Colonic mucosa (tissue), 4 donors: ENCODE data around the gene DAZL. TPM values are rescaled to one million over a fixed set of nuclear protein-coding genes. Genes with fewer than 3 reads are reported as not detected.

Experiments used
- DNase-seq: peaks from one replicate; pipeline ENCODE4 v3.0.0-alpha.2; 2020
- H3K27ac ChIP-seq: fragments of 200-600 bp; one replicate; pipeline ENCODE4 v1.8.0; 2021
- H3K27me3 ChIP-seq: fragments of 200-600 bp; one replicate; pipeline ENCODE4 v1.8.0; 2021
- H3K36me3 ChIP-seq: fragments of 200-600 bp; one replicate; pipeline ENCODE4 v1.8.0; 2021
- H3K4me1 ChIP-seq: fragments of 200-600 bp; one replicate; pipeline ENCODE4 v1.8.0; 2021; ENCODE audit warnings: mild to moderate bottlenecking
- H3K4me3 ChIP-seq: fragments of 200-600 bp; one replicate; pipeline ENCODE4 v1.8.0; 2021
- H3K9ac ChIP-seq, 2 donors: one replicate each; pipeline ENCODE4 v1.7.0; 2013; ENCODE audit warnings: control low read depth in 2 of 2, low read depth in 2 of 2, low read length in 2 of 2
- H3K9me3 ChIP-seq: fragments of 200-600 bp; one replicate; pipeline ENCODE4 v1.8.0; 2021
- intact Hi-C: fragments of 100-400 bp; cut with DNase I; formaldehyde crosslinking; loops from one replicate; pipeline ENCODE4 v1.14.1; 2022
- total RNA-seq, 2 donors: library from RNA; stranded (reverse); fragmentation: NEBNext Ultra II Directional in 1 of 2; extraction: Animal tissue kit (Norgen Biotek cat#: 25700) in 1 of 2; gene quantifications; one replicate each; pipeline ENCODE4 v1.2.1, GENCODE V29; 2021
- TF ChIP-seq, protein P1 (sequence below): fragments of 200-600 bp; IDR thresholded peaks from one replicate; pipeline ENCODE4 v1.8.0; 2022; ENCODE audit warnings: antibody characterized with exemption, mild to moderate bottlenecking
- donor health status: healthy.
- donor health status: DM: no; HTN: no; CAD: no.
- donor health status: DM: no; HTN: no; CAD: no.

Gene DAZL
- total RNA-seq, 2 donors from 2014 or later: not detected

DNA sequence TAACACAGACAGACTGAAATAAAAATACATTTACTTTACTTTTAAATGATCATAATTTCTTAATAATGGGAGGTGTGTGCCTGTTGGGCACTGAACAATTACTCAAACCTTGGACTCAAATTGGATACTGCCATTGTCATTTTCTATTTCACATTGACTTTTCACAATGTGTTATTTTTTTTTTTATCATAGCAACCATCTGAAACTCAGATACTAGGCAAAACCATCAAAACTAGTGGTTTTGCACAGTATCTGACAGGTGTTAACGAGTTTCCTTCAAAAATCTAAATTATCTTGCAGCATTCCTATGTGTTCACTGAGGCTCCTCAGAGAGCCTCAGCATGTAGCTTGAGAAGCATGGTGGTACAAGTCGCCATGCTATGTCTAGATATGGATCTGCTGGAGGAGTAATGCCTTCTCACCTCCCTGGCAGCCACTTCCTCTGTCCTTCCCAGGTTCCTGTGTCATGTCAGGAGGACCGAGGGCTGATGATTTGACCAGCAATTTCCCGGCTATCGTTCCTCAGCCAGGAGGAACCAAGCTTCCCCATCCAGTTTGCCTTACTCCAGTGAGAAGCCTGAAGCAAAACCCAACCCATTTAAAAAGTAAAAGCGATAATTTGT lies 61.9 kb downstream of the DAZL start:
- DNase-seq: no peak
- Histone ChIP-seq H3K4me3 (no peak overlapping the region), H3K36me3 (no peaks in the 10 kb centered on the region), H3K27me3 (peaks cover 4% of the 10 kb centered on the region), H3K9me3 (no peaks in the 10 kb centered on the region), H3K27ac (no peak overlapping the region), H3K4me1 (no peaks in the 10 kb centered on the region), H3K9ac (no peak overlapping the region)
- intact Hi-C loops: no loop called here
- TF ChIP-seq, protein P1, sequence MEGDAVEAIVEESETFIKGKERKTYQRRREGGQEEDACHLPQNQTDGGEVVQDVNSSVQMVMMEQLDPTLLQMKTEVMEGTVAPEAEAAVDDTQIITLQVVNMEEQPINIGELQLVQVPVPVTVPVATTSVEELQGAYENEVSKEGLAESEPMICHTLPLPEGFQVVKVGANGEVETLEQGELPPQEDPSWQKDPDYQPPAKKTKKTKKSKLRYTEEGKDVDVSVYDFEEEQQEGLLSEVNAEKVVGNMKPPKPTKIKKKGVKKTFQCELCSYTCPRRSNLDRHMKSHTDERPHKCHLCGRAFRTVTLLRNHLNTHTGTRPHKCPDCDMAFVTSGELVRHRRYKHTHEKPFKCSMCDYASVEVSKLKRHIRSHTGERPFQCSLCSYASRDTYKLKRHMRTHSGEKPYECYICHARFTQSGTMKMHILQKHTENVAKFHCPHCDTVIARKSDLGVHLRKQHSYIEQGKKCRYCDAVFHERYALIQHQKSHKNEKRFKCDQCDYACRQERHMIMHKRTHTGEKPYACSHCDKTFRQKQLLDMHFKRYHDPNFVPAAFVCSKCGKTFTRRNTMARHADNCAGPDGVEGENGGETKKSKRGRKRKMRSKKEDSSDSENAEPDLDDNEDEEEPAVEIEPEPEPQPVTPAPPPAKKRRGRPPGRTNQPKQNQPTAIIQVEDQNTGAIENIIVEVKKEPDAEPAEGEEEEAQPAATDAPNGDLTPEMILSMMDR: no peak

DNA sequence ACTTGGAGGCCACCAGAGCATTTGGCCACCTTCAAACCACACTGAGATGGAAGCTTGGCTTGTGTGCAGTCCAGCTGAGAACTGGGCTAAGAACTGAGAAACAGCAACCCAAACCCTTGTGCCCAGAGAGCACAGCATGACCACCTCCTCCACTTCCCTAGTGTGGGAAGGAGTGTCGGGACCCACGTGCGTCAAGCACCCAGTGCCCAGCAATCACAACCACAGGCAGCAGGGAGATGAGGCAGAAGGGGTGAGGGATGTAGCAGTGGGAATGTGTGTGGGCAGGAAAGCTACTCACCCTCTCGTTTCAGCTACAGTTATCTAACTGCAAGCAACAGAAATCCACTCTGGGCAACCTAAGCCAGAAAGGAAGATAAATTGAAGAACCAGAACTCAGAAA lies 66.7 kb downstream of the DAZL start:
- intact Hi-C loops: no loop called here
- H3K36me3 ChIP-seq: no peaks in the 10 kb centered on the region
- no peak overlapping the region for H3K9ac ChIP-seq
- TF ChIP-seq, protein P1: no peak
- H3K27me3 ChIP-seq: peaks cover 4% of the 10 kb centered on the region
- H3K4me3 ChIP-seq: no peak overlapping the region
- H3K27ac ChIP-seq: no peak overlapping the region
- DNase-seq: no peak
- H3K9me3 ChIP-seq: no peaks in the 10 kb centered on the region
- H3K4me1 ChIP-seq: no peaks in the 10 kb centered on the region

DNA sequence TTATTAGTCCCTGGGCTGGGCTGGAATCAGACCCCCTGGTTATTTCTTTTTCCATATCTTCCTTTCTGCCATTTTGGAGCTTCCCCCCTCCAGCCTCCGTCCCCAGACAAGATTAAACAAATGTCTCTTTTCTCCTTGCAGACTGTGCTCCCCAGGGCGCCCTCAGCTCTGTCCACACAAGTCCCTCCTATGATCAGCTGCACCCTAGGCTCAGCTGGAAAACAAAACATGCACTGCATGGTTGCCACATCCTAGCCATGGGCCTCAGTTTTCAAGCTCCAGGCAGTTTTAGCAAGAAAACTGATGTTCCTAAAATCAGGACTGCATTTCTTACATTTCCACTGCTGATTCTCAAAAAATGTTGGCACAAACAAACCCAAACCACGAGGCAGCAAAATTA lies 68.2 kb downstream of the DAZL start:
- no peak for DNase-seq
- TF ChIP-seq, protein P1: no peak
- Histone ChIP-seq H3K4me3 (no peak overlapping the region), H3K27me3 (peaks cover 4% of the 10 kb centered on the region), H3K9ac (no peak overlapping the region), H3K9me3 (no peaks in the 10 kb centered on the region), H3K4me1 (no peaks in the 10 kb centered on the region), H3K36me3 (no peaks in the 10 kb centered on the region), H3K27ac (no peak overlapping the region)
- intact Hi-C loops: no loop called here

Other genes with a start within 250 kb of the DAZL start
- gene RFTN1, start 91.7 kb downstream of the DAZL start, total RNA-seq: 10 to 100 TPM in 1 of 2 donors, 1 to 10 TPM in 1; 4.0 to 10.2 TPM